HepG2 (cell line): ENCODE results near the gene STARD10. TPM values are rescaled to one million over a fixed set of nuclear protein-coding genes. Genes with fewer than 3 reads are reported as not detected.

ENCODE experiments used
- ATF7 ChIP-seq, 2 experiments: fragments of 450-650 bp in 1 of 2; sonication (generic) in 1 of 2; formaldehyde crosslinking in 1 of 2; IDR thresholded peaks; 2 replicates each; pipeline versions ENCODE4 v1.4.0 to v1.6.1; 2016 to 2020; ENCODE audit warnings: antibody characterized with exemption in 1 of 2, mild to moderate bottlenecking in 1 of 2, missing genetic modification reagents in 1 of 2
- CENPX ChIP-seq: sonication (generic); formaldehyde crosslinking; IDR thresholded peaks from 2 replicates; pipeline ENCODE4 v1.9.0; 2021; ENCODE audit warnings: mild to moderate bottlenecking, missing genetic modification reagents, moderate library complexity
- CHCHD3 ChIP-seq: sonication (generic); formaldehyde crosslinking; IDR thresholded peaks from 2 replicates; pipeline ENCODE4 v1.8.0; 2022; ENCODE audit warnings: mild to moderate bottlenecking, missing genetic modification reagents, moderate library complexity
- SMAD1 ChIP-seq: sonication (generic); formaldehyde crosslinking; IDR thresholded peaks from 2 replicates; pipeline ENCODE4 v1.4.0; 2020; ENCODE audit warnings: missing genetic modification reagents, low read depth, mild to moderate bottlenecking, borderline replicate concordance
- ZNF350 ChIP-seq: sonication (generic); formaldehyde crosslinking; IDR thresholded peaks from 2 replicates; pipeline ENCODE4 v1.4.0; 2020; ENCODE audit warnings: mild to moderate bottlenecking, low read depth, missing genetic modification reagents, borderline replicate concordance
- polyA plus RNA-seq, 8 experiments: library from polyadenylated mRNA; depleted of rRNA in 3 of 8; stranded (reverse) in 7 of 8; unstranded in 1 of 8; fragments of >200 nt; fragmentation: Illumina TruSeq in 4 of 8; extraction: Trizol in 4 of 8; gene quantifications; 2 replicates each; pipeline versions ENCODE4 v1.2.1 to v1.2.3, GENCODE V29; 2011 to 2016; ENCODE audit warnings: low read depth in 4 of 8, missing spikeins in 1 of 8, mixed read lengths in 1 of 8; ENCODE audit not compliant: insufficient read depth in 1 of 8
- total RNA-seq, 5 experiments: library from RNA; depleted of rRNA; stranded (reverse); fragments of >200 nt; fragmentation: Illumina TruSeq; extraction: Trizol; gene quantifications; 2 replicates each; pipeline ENCODE4 v1.2.3, GENCODE V29; 2016; ENCODE audit warnings: low read depth in 1 of 5
- TF ChIP-seq, protein P1 (sequence below): sonication (generic); formaldehyde crosslinking; IDR thresholded peaks from 2 replicates; pipeline ENCODE4 v1.4.0; 2020; ENCODE audit warnings: missing genetic modification reagents
- TF ChIP-seq, protein P2 (sequence below): IDR thresholded peaks from 2 replicates; pipeline ENCODE4 v1.6.1; 2018; ENCODE audit warnings: missing genetic modification reagents
- TF ChIP-seq, protein P3 (sequence below): IDR thresholded peaks from 2 replicates; pipeline ENCODE4 v1.6.1; 2016; ENCODE audit warnings: missing compliant biosample characterization, missing genetic modification reagents, borderline replicate concordance
- TF ChIP-seq, protein P4 (sequence below): sonication (generic); formaldehyde crosslinking; IDR thresholded peaks from 2 replicates; pipeline ENCODE4 v1.5.0; 2020; ENCODE audit warnings: missing genetic modification reagents, mild to moderate bottlenecking, borderline replicate concordance
- TF ChIP-seq, protein P5 (sequence below): sonication (generic); formaldehyde crosslinking; IDR thresholded peaks from 2 replicates; pipeline ENCODE4 v1.5.1; 2020; ENCODE audit warnings: mild to moderate bottlenecking, missing genetic modification reagents, moderate library complexity
- TF ChIP-seq, protein P6 (sequence below): sonication (generic); formaldehyde crosslinking; IDR thresholded peaks from 2 replicates; pipeline ENCODE4 v1.8.0; 2022; ENCODE audit warnings: mild to moderate bottlenecking, missing genetic modification reagents, borderline replicate concordance
- TF ChIP-seq, protein P7 (sequence below): sonication (generic); formaldehyde crosslinking; IDR thresholded peaks from 2 replicates; pipeline ENCODE4 v1.4.0; 2020; ENCODE audit warnings: missing genetic modification reagents, borderline replicate concordance

The STARD10 gene
- total and polyA plus RNA-seq, 2 of the 13 experiments (the other 11 are each of a cell fraction or from before 2014, with no cell fraction given): 260 to 341 TPM

DNA sequence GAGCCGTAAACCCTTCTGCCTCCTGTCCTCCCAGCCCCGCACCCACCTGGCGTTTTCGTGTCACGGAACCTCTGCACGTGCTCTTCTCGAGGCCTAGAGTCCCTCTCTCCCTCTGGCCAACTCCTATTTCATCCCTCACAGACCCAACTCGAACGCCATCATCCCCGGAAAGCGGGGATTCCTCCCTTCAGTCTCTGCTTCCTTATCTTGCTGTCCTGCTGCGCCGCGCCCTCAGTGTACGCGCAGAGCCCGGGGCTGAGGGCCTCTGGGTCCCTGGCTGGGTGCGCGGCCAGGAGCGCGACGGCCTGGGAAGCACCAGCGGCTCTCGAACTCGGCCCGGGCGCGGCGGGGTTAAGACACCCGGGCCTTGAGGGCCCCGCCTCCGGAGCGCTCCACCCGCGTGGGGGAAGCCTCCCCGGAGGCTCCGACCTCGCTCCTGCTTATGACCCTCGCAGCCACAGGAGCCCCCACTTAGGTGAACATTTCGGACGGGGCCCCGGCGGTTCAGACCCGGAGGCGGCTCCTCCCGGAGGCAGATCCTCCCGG lies 20.0 kb upstream of the STARD10 start (continued):
- TF ChIP-seq, protein P1, sequence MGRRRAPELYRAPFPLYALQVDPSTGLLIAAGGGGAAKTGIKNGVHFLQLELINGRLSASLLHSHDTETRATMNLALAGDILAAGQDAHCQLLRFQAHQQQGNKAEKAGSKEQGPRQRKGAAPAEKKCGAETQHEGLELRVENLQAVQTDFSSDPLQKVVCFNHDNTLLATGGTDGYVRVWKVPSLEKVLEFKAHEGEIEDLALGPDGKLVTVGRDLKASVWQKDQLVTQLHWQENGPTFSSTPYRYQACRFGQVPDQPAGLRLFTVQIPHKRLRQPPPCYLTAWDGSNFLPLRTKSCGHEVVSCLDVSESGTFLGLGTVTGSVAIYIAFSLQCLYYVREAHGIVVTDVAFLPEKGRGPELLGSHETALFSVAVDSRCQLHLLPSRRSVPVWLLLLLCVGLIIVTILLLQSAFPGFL (CRISPR knock-in tag): no peak
- TF ChIP-seq, protein P2, sequence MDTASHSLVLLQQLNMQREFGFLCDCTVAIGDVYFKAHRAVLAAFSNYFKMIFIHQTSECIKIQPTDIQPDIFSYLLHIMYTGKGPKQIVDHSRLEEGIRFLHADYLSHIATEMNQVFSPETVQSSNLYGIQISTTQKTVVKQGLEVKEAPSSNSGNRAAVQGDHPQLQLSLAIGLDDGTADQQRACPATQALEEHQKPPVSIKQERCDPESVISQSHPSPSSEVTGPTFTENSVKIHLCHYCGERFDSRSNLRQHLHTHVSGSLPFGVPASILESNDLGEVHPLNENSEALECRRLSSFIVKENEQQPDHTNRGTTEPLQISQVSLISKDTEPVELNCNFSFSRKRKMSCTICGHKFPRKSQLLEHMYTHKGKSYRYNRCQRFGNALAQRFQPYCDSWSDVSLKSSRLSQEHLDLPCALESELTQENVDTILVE (CRISPR knock-in tag): no peak
- TF ChIP-seq, protein P3, sequence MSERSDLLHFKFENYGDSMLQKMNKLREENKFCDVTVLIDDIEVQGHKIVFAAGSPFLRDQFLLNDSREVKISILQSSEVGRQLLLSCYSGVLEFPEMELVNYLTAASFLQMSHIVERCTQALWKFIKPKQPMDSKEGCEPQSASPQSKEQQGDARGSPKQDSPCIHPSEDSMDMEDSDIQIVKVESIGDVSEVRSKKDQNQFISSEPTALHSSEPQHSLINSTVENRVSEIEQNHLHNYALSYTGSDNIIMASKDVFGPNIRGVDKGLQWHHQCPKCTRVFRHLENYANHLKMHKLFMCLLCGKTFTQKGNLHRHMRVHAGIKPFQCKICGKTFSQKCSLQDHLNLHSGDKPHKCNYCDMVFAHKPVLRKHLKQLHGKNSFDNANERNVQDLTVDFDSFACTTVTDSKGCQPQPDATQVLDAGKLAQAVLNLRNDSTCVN (CRISPR knock-in tag): no peak
- TF ChIP-seq CENPX (no peak), ATF7 (IDR thresholded peaks at IDR 0.05) (peak; percentile 72), ATF7 (CRISPR knock-in tag; IDR thresholded peaks at IDR 0.05) (no peak), CHCHD3 (no peak), ZNF350 (CRISPR knock-in tag) (no peak), SMAD1 (CRISPR knock-in tag) (peak; percentile 63; the same call in 1 of the 2 replicates)
- TF ChIP-seq, protein P4, sequence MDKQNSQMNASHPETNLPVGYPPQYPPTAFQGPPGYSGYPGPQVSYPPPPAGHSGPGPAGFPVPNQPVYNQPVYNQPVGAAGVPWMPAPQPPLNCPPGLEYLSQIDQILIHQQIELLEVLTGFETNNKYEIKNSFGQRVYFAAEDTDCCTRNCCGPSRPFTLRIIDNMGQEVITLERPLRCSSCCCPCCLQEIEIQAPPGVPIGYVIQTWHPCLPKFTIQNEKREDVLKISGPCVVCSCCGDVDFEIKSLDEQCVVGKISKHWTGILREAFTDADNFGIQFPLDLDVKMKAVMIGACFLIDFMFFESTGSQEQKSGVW (CRISPR knock-in tag): no peak
- TF ChIP-seq, protein P5, sequence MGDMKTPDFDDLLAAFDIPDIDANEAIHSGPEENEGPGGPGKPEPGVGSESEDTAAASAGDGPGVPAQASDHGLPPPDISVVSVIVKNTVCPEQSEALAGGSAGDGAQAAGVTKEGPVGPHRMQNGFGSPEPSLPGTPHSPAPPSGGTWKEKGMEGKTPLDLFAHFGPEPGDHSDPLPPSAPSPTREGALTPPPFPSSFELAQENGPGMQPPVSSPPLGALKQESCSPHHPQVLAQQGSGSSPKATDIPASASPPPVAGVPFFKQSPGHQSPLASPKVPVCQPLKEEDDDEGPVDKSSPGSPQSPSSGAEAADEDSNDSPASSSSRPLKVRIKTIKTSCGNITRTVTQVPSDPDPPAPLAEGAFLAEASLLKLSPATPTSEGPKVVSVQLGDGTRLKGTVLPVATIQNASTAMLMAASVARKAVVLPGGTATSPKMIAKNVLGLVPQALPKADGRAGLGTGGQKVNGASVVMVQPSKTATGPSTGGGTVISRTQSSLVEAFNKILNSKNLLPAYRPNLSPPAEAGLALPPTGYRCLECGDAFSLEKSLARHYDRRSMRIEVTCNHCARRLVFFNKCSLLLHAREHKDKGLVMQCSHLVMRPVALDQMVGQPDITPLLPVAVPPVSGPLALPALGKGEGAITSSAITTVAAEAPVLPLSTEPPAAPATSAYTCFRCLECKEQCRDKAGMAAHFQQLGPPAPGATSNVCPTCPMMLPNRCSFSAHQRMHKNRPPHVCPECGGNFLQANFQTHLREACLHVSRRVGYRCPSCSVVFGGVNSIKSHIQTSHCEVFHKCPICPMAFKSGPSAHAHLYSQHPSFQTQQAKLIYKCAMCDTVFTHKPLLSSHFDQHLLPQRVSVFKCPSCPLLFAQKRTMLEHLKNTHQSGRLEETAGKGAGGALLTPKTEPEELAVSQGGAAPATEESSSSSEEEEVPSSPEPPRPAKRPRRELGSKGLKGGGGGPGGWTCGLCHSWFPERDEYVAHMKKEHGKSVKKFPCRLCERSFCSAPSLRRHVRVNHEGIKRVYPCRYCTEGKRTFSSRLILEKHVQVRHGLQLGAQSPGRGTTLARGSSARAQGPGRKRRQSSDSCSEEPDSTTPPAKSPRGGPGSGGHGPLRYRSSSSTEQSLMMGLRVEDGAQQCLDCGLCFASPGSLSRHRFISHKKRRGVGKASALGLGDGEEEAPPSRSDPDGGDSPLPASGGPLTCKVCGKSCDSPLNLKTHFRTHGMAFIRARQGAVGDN (CRISPR knock-in tag): peak; percentile 91
- TF ChIP-seq, protein P6, sequence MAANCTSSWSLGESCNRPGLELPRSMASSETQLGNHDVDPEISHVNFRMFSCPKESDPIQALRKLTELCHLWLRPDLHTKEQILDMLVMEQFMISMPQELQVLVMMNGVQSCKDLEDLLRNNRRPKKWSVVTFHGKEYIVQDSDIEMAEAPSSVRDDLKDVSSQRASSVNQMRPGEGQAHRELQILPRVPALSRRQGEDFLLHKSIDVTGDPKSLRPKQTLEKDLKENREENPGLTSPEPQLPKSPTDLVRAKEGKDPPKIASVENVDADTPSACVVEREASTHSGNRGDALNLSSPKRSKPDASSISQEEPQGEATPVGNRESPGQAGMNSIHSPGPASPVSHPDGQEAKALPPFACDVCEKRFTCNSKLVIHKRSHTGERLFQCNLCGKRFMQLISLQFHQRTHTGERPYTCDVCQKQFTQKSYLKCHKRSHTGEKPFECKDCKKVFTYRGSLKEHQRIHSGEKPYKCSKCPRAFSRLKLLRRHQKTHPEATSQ (CRISPR knock-in tag): no peak
- TF ChIP-seq, protein P7, sequence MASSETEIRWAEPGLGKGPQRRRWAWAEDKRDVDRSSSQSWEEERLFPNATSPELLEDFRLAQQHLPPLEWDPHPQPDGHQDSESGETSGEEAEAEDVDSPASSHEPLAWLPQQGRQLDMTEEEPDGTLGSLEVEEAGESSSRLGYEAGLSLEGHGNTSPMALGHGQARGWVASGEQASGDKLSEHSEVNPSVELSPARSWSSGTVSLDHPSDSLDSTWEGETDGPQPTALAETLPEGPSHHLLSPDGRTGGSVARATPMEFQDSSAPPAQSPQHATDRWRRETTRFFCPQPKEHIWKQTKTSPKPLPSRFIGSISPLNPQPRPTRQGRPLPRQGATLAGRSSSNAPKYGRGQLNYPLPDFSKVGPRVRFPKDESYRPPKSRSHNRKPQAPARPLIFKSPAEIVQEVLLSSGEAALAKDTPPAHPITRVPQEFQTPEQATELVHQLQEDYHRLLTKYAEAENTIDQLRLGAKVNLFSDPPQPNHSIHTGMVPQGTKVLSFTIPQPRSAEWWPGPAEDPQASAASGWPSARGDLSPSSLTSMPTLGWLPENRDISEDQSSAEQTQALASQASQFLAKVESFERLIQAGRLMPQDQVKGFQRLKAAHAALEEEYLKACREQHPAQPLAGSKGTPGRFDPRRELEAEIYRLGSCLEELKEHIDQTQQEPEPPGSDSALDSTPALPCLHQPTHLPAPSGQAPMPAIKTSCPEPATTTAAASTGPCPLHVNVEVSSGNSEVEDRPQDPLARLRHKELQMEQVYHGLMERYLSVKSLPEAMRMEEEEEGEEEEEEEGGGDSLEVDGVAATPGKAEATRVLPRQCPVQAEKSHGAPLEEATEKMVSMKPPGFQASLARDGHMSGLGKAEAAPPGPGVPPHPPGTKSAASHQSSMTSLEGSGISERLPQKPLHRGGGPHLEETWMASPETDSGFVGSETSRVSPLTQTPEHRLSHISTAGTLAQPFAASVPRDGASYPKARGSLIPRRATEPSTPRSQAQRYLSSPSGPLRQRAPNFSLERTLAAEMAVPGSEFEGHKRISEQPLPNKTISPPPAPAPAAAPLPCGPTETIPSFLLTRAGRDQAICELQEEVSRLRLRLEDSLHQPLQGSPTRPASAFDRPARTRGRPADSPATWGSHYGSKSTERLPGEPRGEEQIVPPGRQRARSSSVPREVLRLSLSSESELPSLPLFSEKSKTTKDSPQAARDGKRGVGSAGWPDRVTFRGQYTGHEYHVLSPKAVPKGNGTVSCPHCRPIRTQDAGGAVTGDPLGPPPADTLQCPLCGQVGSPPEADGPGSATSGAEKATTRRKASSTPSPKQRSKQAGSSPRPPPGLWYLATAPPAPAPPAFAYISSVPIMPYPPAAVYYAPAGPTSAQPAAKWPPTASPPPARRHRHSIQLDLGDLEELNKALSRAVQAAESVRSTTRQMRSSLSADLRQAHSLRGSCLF: peak; percentile 36; the same call in 1 of the 2 replicates
